Hepatocyte (in vitro differentiated cells): ENCODE results near the gene NPAS2. TPM values are rescaled to one million over a fixed set of nuclear protein-coding genes. Genes with fewer than 3 reads are reported as not detected.

Experiments
- DNase-seq: peaks from one replicate; pipeline ENCODE4 v3.0.0-alpha.2; 2016; ENCODE audit warnings: low spot score
- H2AFZ ChIP-seq: fragments of 200-600 bp; sonication (generic); 2 replicates; pipeline ENCODE4 v1.6.0; 2016; ENCODE audit warnings: antibody characterized with exemption, mild to moderate bottlenecking
- H3K27ac ChIP-seq: fragments of 200-600 bp; sonication (generic); 2 replicates; pipeline ENCODE4 v1.5.1; 2016; ENCODE audit warnings: mild to moderate bottlenecking
- H3K27me3 ChIP-seq: fragments of 200-600 bp; sonication (generic); 2 replicates; pipeline ENCODE4 v1.6.1; 2016
- H3K36me3 ChIP-seq: fragments of 200-600 bp; sonication (generic); replicated peaks from 2 replicates; pipeline ENCODE4 v1.5.1; 2016; ENCODE audit warnings: low read depth; ENCODE audit not compliant: insufficient read depth
- H3K4me1 ChIP-seq: fragments of 200-600 bp; sonication (generic); 2 replicates; pipeline ENCODE4 v1.5.1; 2016; ENCODE audit warnings: mild to moderate bottlenecking, moderate library complexity; ENCODE audit not compliant: insufficient read depth
- H3K4me2 ChIP-seq: fragments of 200-600 bp; sonication (generic); 2 replicates; pipeline ENCODE4 v1.6.0; 2016
- H3K4me3 ChIP-seq: fragments of 200-600 bp; sonication (generic); 2 replicates; pipeline ENCODE4 v1.5.1; 2016; ENCODE audit warnings: mild to moderate bottlenecking
- H3K79me2 ChIP-seq: fragments of 200-600 bp; sonication (generic); 2 replicates; pipeline ENCODE4 v1.6.0; 2017; ENCODE audit warnings: mild to moderate bottlenecking
- H3K9me2 ChIP-seq: fragments of 200-600 bp; sonication (generic); replicated peaks from 2 replicates; pipeline ENCODE4 v1.6.0; 2017; ENCODE audit warnings: mild to moderate bottlenecking; ENCODE audit not compliant: insufficient read depth
- H3K9me3 ChIP-seq: fragments of 200-600 bp; sonication (generic); 2 replicates; pipeline ENCODE4 v1.5.1; 2016; ENCODE audit warnings: low read depth, mild to moderate bottlenecking
- H4K20me1 ChIP-seq: fragments of 200-600 bp; sonication (generic); 2 replicates; pipeline ENCODE4 v1.6.0; 2016; ENCODE audit warnings: mild to moderate bottlenecking; ENCODE audit not compliant: insufficient read depth, poor library complexity, severe bottlenecking
- CTCF ChIP-seq: fragments of 200-600 bp; sonication (generic); IDR thresholded peaks from 2 replicates; pipeline ENCODE4 v1.5.1; 2016; ENCODE audit warnings: antibody characterized with exemption, mild to moderate bottlenecking; ENCODE audit not compliant: poor library complexity
- EZH2 ChIP-seq: fragments of 200-600 bp; sonication (generic); IDR thresholded peaks from 2 replicates; pipeline ENCODE4 v1.6.1; 2016; ENCODE audit warnings: antibody characterized with exemption, mild to moderate bottlenecking, borderline replicate concordance
- EZH2phosphoT487 ChIP-seq: fragments of 200-600 bp; sonication (generic); IDR thresholded peaks from one replicate; pipeline ENCODE4 v1.6.1; 2018; ENCODE audit warnings: antibody characterized with exemption, mild to moderate bottlenecking, low read depth, moderate library complexity; ENCODE audit not compliant: unreplicated experiment, severe bottlenecking
- WGBS: methylation state at CpG from one replicate; pipeline ENCODE4 v1.1.6; 2016; ENCODE audit warnings: low lambda C conversion rate; ENCODE audit errors: missing lambda C conversion rate; 5-methylcytosine and 5-hydroxymethylcytosine counted together
- polyA plus RNA-seq: library from polyadenylated mRNA; unstranded; fragments of >200 nt; fragmentation: Nextera tagmentation; extraction: Ambion mirVana; gene quantifications from 2 replicates; pipeline ENCODE4 v1.2.1, GENCODE V29; 2016
- total RNA-seq: library from RNA; depleted of rRNA; stranded (reverse); fragments of >200 nt; gene quantifications from 2 replicates; pipeline ENCODE4 v1.2.3, GENCODE V29; 2014

Gene NPAS2
- total and polyA plus RNA-seq, 2 experiments from 2014 or later, result 7.7 to 16.8 TPM

GRCh38 chr2:101040761-101041160 is 220.8 kb downstream of the NPAS2 start:
- Histone ChIP-seq H2AFZ (no peak overlapping the region), H3K27me3 (no peaks in the 10 kb centered on the region), H3K79me2 (no peaks in the 10 kb centered on the region), H3K4me1 (no peaks in the 10 kb centered on the region), H3K27ac (no peak overlapping the region), H4K20me1 (no peaks in the 10 kb centered on the region), H3K9me2 (no peaks in the 10 kb centered on the region), H3K4me2 (no peak overlapping the region), H3K4me3 (no peak overlapping the region), H3K9me3 (no peaks in the 10 kb centered on the region), H3K36me3 (no peaks in the 10 kb centered on the region)
- 88% methylated on average over 6 of the region's 6 CpGs for WGBS
- DNase-seq, result no peak
- no peak for TF ChIP-seq CTCF
- TF ChIP-seq EZH2phosphoT487, result no peak
- TF ChIP-seq EZH2, result no peak

- WGBS, result 89% methylated on average over 4 of the region's 4 CpGs
- TF ChIP-seq EZH2phosphoT487, result no peak
- TF ChIP-seq CTCF, result no peak
- TF ChIP-seq EZH2, result no peak
- DNase-seq, result no peak
- Histone ChIP-seq H3K9me2 (no peaks in the 10 kb centered on the region), H3K4me2 (no peak overlapping the region), H3K27me3 (no peaks in the 10 kb centered on the region), H3K4me1 (no peaks in the 10 kb centered on the region), H3K36me3 (no peaks in the 10 kb centered on the region), H3K79me2 (no peaks in the 10 kb centered on the region), H3K27ac (no peak overlapping the region), H3K4me3 (no peak overlapping the region), H3K9me3 (no peaks in the 10 kb centered on the region), H4K20me1 (no peaks in the 10 kb centered on the region), H2AFZ (no peak overlapping the region)
Measured at GRCh38 chr2:101041413-101041812, 221.5 kb downstream of the NPAS2 start.

GRCh38 chr2:101045330-101045729 is 225.4 kb downstream of the NPAS2 start:
- Histone ChIP-seq H3K4me3 (no peak overlapping the region), H3K4me2 (no peak overlapping the region), H3K36me3 (no peaks in the 10 kb centered on the region), H4K20me1 (no peaks in the 10 kb centered on the region), H3K9me3 (no peaks in the 10 kb centered on the region), H3K27ac (no peak overlapping the region), H3K9me2 (no peaks in the 10 kb centered on the region), H3K79me2 (no peaks in the 10 kb centered on the region), H3K4me1 (no peaks in the 10 kb centered on the region), H2AFZ (no peak overlapping the region), H3K27me3 (no peaks in the 10 kb centered on the region)
- no peak for DNase-seq
- 99% methylated on average over 10 of the region's 10 CpGs for WGBS
- TF ChIP-seq EZH2phosphoT487, result no peak
- no peak for TF ChIP-seq EZH2
- no peak for TF ChIP-seq CTCF

Other genes starting within 250 kb of the NPAS2 start
- 1,345 and 1,571 TPM in 2 replicates for gene RPL31, start 182.2 kb downstream of the NPAS2 start, total RNA-seq
- gene RPL31, start 182.2 kb downstream of the NPAS2 start, polyA plus RNA-seq, result 1,214 and 1,256 TPM in 2 replicates